ENCODE results near the gene ACKR2.

DNA sequence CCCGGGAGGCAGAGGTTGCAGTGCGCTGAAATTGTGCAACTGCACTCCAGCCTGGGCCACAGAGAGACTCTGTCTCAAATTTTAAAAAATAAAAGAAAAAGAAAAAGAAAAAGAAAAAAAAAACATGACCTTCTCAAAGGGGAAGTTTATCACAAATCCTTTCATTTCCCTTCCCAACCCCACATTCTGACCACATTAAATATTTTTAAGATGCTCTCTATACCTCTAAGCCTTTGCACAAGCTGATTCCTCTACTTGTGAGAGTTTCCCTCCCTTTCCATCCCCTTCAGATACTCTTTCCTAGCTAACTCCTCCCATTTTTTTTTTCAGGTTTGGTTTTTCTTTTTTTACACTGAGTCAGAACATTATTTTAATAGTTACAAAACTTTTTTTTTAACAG lies 9.0 kb upstream of the ACKR2 start:
- TF ChIP-seq, protein P1, sequence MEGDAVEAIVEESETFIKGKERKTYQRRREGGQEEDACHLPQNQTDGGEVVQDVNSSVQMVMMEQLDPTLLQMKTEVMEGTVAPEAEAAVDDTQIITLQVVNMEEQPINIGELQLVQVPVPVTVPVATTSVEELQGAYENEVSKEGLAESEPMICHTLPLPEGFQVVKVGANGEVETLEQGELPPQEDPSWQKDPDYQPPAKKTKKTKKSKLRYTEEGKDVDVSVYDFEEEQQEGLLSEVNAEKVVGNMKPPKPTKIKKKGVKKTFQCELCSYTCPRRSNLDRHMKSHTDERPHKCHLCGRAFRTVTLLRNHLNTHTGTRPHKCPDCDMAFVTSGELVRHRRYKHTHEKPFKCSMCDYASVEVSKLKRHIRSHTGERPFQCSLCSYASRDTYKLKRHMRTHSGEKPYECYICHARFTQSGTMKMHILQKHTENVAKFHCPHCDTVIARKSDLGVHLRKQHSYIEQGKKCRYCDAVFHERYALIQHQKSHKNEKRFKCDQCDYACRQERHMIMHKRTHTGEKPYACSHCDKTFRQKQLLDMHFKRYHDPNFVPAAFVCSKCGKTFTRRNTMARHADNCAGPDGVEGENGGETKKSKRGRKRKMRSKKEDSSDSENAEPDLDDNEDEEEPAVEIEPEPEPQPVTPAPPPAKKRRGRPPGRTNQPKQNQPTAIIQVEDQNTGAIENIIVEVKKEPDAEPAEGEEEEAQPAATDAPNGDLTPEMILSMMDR (IDR thresholded peaks at IDR 0.05; ENCODE audit: borderline replicate concordance, extremely low read depth, low read length, poor library complexity, severe bottlenecking), result no peak
- no peak for TF ChIP-seq EZH2 (IDR thresholded peaks at IDR 0.05; ENCODE audit: borderline replicate concordance, low read depth, low read length, severe bottlenecking)

Data from DND-41 (cell line).